NCI-H345 (cell line): ENCODE data around the gene MYBPC3.

Experiments used
- DNase-seq: peaks from one replicate; lab custom pipeline; 2025; lab: John Stamatoyannopoulos, UW

MYBPC3 gene

GRCh38 chr11:47352556-47352955 lies at the start of gene MYBPC3:
MYBPC3 (minus strand) TSS chr11:47352702; CDS start chr11:47352647, 55 bp downstream.
- no peak for DNase-seq

GRCh38 chr11:47400768-47401279 lies 48.3 kb upstream of the MYBPC3 start:
- DNase-seq, result no peak

DNA sequence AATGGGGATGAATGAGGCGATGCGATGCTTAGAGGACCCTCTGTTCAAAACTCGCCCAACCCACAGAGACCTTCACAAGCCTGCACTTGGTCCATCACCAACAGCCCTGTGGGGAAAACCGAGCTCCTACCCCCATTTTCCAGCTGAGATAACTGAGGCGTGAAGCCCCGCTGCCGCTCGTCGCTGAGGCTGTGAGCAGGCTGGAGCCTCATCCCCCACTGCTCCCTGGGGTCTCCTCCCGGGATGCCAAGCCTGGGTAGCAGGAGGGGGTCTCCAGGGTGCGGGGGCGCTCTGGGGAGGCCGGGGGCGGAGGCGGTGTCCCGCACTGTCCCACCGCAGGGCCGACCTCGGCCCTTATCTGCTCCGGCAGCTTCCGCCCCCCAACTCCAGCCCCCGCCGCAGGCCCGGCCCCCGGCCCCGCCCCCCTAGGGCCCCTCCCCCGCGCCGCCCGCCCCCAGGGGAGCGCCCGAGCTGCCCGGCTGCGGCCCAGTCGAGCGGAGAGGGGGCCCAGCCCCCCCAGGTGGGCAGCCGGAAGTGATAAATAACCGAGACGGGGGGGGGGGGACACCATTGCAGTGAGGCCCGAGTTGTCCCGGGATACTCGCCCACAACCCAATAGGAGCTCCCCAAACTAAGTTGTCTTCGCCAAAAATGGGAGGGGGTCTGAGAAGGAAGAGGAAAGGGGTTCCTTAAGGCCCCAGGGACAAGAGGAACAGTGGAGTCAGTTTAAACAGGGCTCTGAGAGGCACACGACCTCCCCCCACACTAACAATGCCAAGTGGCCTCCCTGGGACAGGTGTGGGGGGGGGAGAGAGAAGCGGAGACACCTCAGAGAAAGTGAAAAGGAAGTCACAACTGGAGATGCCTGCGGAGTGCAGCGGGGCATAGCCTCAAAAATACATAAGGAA lies 47.6 kb upstream of the MYBPC3 start:
- DNase-seq, result peak; percentile 21

- no peak for DNase-seq
Measured at GRCh38 chr11:47398551-47398950, 46.0 kb upstream of the MYBPC3 start.

- DNase-seq, result no peak
Measured at GRCh38 chr11:47398011-47398410, 45.5 kb upstream of the MYBPC3 start.

- DNase-seq, result no peak
Measured at GRCh38 chr11:47396049-47396320, 43.5 kb upstream of the MYBPC3 start.

- DNase-seq, result no peak
Measured at GRCh38 chr11:47395223-47396048, 42.9 kb upstream of the MYBPC3 start.

DNA sequence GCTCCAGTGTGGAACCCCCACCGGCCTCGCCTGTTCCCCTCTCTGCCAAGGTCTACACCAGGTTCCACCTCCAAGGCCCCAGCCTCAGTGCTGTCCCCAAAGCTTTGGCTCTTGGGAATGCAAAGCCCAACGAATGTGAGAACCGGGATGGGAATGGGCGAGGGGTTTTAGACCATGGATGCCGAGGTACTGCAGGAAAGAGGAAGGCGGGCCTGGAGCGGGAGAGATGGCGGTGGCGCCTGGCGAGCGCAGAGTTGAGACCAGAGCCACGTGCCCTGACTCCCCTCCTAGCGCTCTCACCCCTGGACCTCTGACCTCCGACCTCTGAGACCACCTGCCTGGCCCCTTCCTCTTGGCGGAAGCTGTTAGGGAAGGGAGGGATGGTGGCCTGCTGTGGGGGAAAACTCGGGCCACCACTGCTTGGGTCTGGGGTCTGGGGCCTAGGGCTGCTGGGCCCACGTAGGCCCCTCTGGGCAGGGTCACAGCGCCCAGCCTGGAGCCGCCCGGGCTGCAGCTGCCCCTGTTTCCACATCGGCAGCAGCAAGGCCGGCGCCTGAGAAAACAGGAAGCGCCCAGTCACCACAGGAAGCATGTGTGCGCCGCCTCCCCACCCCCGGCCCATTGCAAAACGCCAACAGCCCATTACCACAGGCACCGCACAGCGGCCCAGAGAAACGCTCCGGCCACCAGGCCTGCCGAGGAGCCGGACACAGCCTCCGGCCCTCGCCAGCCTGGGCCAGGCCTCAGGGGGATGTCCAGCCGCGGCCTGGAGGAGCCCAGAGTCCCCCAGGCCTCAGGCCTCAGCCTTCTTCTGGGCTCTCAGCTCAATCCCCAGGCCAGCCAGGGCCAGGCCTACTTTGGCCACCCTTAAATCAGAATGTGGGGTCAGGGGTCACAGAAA lies 42.1 kb upstream of the MYBPC3 start:
- no peak for DNase-seq

DNA sequence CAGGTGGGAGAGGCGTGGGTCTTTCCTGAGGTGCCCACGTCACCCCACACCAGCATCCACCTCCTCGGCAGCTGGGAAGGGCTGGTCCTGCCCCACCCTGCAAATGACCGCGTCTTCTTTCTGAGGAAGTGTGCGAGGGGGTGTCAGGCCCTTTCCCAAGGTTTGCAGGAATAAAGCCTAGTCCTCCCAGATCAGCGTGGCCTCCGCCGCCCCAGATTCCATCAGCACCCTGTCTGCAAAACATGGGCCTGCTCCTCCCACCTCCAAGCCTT lies 41.5 kb upstream of the MYBPC3 start:
- no peak for DNase-seq

- no peak for DNase-seq
Measured at GRCh38 chr11:47393163-47394049, 40.9 kb upstream of the MYBPC3 start.

DNA sequence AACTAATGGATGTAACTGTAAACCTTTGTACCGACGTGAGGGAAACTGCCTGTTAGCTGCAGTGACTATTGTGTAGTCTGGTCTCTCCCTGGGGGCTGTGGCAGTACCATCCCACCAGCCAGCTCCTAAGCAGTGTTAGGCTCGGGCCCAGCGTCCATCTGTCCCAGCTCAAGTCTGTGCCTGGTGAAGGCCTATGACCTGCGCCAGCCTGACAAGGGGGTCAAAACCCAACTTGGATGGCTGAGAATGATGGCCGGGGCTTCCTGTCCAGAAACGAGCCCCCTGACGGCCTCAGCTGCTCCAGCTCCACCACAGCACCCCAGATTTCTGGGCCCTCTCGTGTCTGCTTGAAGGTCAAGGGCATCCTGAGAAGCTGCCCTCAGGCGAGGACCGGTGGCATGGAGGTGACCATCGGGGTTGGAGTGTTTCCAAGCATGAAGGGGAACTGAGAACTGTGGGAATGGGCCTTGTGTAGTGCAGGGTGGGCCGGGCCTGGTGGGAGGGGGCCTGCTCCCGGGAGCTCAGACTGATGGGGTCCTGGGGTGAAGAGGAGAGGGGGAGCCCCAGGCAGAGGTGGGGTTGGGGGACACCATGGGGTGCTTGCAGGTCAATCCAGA lies 40.2 kb upstream of the MYBPC3 start:
- no peak for DNase-seq

- DNase-seq, result no peak
Measured at GRCh38 chr11:47391711-47392432, 39.4 kb upstream of the MYBPC3 start.

- DNase-seq, result no peak
Measured at GRCh38 chr11:47391077-47391583, 38.6 kb upstream of the MYBPC3 start.

- no peak for DNase-seq
Measured at GRCh38 chr11:47390422-47390760, 37.9 kb upstream of the MYBPC3 start.

DNA sequence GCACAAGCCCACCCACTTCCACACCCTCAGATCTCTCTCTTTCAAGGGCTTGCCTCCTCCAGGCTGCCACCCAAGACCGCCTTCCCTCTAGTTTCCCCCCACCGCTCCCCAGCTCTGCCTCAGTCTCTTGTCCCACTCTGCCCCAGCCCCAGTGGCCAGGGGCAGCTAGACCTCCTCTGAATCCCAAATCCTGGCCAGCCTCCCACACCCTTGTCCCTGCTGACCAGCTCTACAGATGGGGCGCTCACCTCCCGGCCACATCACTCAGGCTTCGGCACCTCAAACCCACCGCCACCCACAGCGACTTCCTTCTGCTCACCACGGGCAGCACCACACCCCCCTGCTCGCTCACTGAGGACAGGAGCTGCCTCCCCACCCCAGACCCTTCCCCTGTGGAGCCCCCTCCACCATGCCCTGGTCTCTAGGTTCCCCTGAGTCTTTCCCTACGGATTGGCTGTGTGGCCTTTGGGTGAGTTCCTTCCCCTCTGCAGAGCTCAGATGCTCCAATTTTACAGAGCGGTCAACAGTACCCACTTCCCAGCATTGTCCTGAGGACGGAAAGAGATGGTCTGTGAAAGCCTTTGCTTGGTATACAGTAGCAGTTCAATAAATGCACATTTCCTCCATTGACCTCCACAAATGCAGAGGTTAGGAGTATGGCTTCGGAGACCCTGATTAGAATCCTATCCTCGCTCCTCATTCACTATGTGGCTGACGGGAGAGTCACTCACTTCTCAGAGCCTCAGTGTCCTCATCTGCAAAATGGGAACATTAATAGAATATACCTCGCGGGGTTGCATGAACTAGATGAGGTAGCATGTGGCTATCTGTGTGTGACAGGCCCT lies 37.3 kb upstream of the MYBPC3 start:
- DNase-seq, result no peak

- DNase-seq, result no peak
Measured at GRCh38 chr11:47388697-47389576, 36.4 kb upstream of the MYBPC3 start.

DNA sequence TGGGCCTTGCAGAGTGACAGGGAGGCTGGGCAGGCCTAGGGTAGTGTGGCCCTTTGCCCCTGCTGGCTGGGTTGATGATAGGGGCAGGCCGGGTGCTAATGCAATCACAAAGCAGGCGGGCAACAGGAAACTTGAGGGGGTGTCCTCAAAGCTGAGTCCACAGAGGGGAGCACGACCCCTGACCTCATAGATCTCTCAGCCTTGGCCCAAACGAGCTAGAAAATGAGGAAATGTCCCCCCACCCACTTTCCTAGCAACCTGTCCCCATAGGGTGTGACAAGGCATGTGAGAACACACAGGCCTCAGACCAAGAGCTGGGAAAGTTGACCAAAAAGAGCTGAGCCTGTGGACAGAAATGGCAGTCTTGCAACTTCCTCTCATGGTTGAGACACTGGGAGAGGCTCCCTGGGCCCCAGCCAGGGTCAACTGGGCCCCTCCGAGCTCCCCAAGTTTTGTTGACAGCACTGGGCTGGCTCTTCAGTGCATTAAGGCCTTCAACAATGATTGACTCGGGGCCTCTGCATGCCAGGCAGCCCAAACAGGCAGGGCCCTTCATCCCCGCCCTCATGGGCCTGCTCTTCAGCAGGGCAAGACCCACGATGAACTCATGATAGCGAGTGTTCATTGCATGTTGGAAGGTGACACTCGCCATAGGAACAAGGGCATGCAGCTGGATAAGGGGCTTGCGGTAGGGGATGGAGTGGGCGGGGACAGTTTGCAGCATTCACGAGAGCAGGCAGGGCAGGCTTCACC lies 35.6 kb upstream of the MYBPC3 start:
- DNase-seq, result no peak
